Sigmoid colon (tissue), 7 donors: ENCODE measurements around the gene ZSCAN22. TPM values are rescaled to one million over a fixed set of nuclear protein-coding genes. Genes with fewer than 3 reads are reported as not detected.

ENCODE experiments used
- DNase-seq: peaks from one replicate; pipeline ENCODE4 v3.0.0-alpha.2; 2019
- H3K27ac ChIP-seq, 4 donors: fragments of 200-600 bp; sonication (generic); one replicate each; pipeline ENCODE4 v1.5.1; 2016 to 2019; ENCODE audit warnings: mild to moderate bottlenecking in 1 of 4
- H3K27me3 ChIP-seq, 3 donors: fragments of 200-600 bp; sonication (generic); one replicate each; pipeline ENCODE4 v1.5.1; 2019; ENCODE audit warnings: mild to moderate bottlenecking in 1 of 3
- H3K36me3 ChIP-seq, 4 donors: fragments of 200-600 bp; sonication (generic); one replicate each; pipeline ENCODE4 v1.5.1; 2016 to 2019
- H3K4me1 ChIP-seq, 4 donors: fragments of 200-600 bp; sonication (generic); one replicate each; pipeline ENCODE4 v1.5.1; 2017 to 2019
- H3K4me3 ChIP-seq, 4 donors: fragments of 200-600 bp; sonication (generic); one replicate each; pipeline ENCODE4 v1.5.1; 2017 to 2019; ENCODE audit warnings: mild to moderate bottlenecking in 2 of 4, moderate library complexity in 1 of 4
- H3K9me3 ChIP-seq, 4 donors: fragments of 200-600 bp in 3 of 4; sonication (generic) in 3 of 4; one replicate each; pipeline versions ENCODE4 v1.5.1 to v1.6.1; 2013 to 2019
- CTCF ChIP-seq, 4 experiments: fragments of 450-650 bp in 3 of 4; fragments of 200-600 bp in 1 of 4; IDR thresholded peaks; one replicate each; pipeline ENCODE4 v1.5.1; 2016 to 2019; ENCODE audit warnings: antibody characterized with exemption in 4 of 4, mild to moderate bottlenecking in 3 of 4, moderate library complexity in 2 of 4
- EP300 ChIP-seq, 4 donors: sonication (generic); formaldehyde crosslinking; IDR thresholded peaks; one replicate each; pipeline ENCODE4 v1.6.1; 2017; ENCODE audit warnings: antibody characterized with exemption in 4 of 4
- POLR2A ChIP-seq, 2 donors: fragments of 450-650 bp; IDR thresholded peaks; one replicate each; pipeline ENCODE4 v1.6.1; 2016; ENCODE audit warnings: antibody characterized with exemption in 2 of 2, mild to moderate bottlenecking in 2 of 2, moderate library complexity in 2 of 2
- POLR2AphosphoS5 ChIP-seq, 4 donors: sonication (generic); formaldehyde crosslinking; IDR thresholded peaks; one replicate each; pipeline ENCODE4 v1.6.1; 2017; ENCODE audit warnings: antibody characterized with exemption in 4 of 4
- WGBS, 2 donors: extraction: QIAGEN DNeasy Blood & Tissue Kit; methylation state at CpG; one replicate each; pipeline ENCODE4 v1.1.7; 2013; 5-methylcytosine and 5-hydroxymethylcytosine counted together
- intact Hi-C: fragments of 100-400 bp; cut with DNase I; formaldehyde crosslinking; loops from one replicate; pipeline ENCODE4 v1.15.1; 2023
- polyA plus RNA-seq, 3 donors: library from polyadenylated mRNA; stranded (reverse); fragments of 200-250 nt; gene quantifications; one replicate each; pipeline ENCODE4 v1.2.3, GENCODE V29; 2013
- total RNA-seq, 4 donors: library from RNA; depleted of rRNA; stranded (reverse); fragments of >200 nt; gene quantifications; one replicate each; pipeline ENCODE4 v1.1.0, GENCODE V29; 2016
- donor health status: healthy with polysubstance abuse.
- donor health status: Bipolar disorder and iron deficiency.
- donor health status: healthy.

ZSCAN22 gene
- total and polyA plus RNA-seq, 7 donors, result 0.60 to 3.6 (median 1.4) TPM

DNA sequence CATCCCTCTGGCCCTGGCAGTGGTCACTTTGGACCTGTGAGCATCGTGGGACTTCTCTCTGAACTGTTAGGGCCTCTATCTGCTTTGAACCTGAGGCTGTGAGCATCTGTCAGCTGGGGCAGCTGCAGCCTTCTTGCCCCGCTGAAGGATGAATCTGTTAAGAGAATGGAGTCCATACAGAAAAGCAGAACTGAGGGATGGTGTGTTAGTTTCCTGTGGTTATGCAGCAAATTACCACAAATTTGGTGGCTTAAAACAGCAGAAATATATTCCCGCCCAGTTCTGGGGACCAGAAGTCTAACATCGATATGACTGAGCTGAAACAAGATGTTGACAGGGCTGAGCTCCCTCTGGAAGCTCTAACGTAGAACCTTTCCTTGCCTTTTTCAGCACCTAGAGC is 37.4 kb downstream of the ZSCAN22 start:
- no peak for TF ChIP-seq CTCF (IDR thresholded peaks at IDR 0.05)
- TF ChIP-seq POLR2A (IDR thresholded peaks at IDR 0.05), result no peak
- TF ChIP-seq POLR2AphosphoS5 (IDR thresholded peaks at IDR 0.05), result no peak
- no peak for TF ChIP-seq EP300 (IDR thresholded peaks at IDR 0.05)
- Histone ChIP-seq H3K4me1 (peaks cover 0 to 9% (median 3%) of the 10 kb centered on the region in 4 donors), H3K27ac (no peak overlapping the region), H3K36me3 (no peaks in the 10 kb centered on the region), H3K27me3 (peaks cover 0 to 18% (median 13%) of the 10 kb centered on the region in 3 donors), H3K9me3 (no peaks in the 10 kb centered on the region), H3K4me3 (no peak overlapping the region)
- 51 to 87% methylated on average over 5 of the region's 5 CpGs for WGBS, 2 donors
- intact Hi-C loops, result no loop called here
- no peak for DNase-seq

- Histone ChIP-seq H3K27me3 (peaks cover 0 to 18% (median 13%) of the 10 kb centered on the region in 3 donors), H3K27ac (no peak overlapping the region), H3K4me1 (peaks cover 0 to 2% (median under 1%) of the 10 kb centered on the region in 4 donors), H3K36me3 (no peaks in the 10 kb centered on the region), H3K9me3 (no peaks in the 10 kb centered on the region), H3K4me3 (no peak overlapping the region)
- no peak for TF ChIP-seq CTCF (IDR thresholded peaks at IDR 0.05)
- no peak for TF ChIP-seq POLR2A (IDR thresholded peaks at IDR 0.05)
- TF ChIP-seq POLR2AphosphoS5 (IDR thresholded peaks at IDR 0.05), result no peak
- TF ChIP-seq EP300 (IDR thresholded peaks at IDR 0.05), result no peak
- intact Hi-C loops, result no loop called here
- no peak for DNase-seq
- 92 to 95% methylated on average over 32 of the region's 32 CpGs for WGBS, 2 donors
These were observed 40.0 kb downstream of the ZSCAN22 start for GRCh38 chr19:58366585-58367430.

DNA sequence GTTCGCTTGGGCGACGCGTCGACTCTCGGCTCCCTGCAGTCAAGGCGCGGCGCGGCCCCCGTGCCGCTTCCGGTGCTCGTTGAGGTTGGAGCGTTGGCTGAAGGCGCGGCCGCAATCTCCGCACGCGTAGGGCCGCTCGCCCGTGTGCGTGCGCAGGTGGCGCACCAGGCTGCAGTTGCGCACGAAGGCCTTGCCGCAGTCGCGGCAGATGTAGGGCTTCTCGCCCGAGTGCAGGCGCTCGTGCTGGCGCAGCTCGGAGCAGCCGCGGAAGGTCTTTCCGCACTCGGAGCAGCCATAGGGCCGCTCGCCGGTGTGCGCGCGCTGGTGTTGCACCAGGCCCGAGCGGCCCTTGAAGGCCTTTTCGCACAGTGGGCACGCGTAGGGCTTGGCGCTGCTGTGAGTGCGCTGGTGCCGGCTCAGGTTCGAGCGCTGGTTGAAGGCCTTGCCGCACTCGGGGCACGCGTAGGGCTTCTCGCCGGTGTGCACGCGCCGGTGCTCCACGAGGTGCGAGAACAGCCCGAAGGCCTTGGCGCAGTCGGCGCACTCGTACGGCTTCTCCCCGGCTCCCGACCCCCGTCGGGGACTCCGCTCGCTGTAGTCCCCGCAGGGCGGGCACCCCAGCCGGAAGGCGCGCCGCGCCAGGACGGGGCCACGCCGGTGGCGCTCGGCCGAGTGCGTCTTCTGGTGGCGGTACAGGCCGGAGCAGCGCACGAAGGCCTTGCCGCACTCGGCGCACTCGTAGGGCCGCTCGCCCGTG is 41.1 kb downstream of the ZSCAN22 start:
- no peak overlapping the region for H3K4me3 ChIP-seq
- H3K36me3 ChIP-seq, result no peaks in the 10 kb centered on the region
- H3K9me3 ChIP-seq, result no peaks in the 10 kb centered on the region
- TF ChIP-seq POLR2AphosphoS5 (IDR thresholded peaks at IDR 0.05), result no peak
- H3K4me1 ChIP-seq, result no peaks in the 10 kb centered on the region
- no peak for DNase-seq
- intact Hi-C loops, result no loop called here
- H3K27ac ChIP-seq, result no peak overlapping the region
- peaks cover 0 to 18% (median 13%) of the 10 kb centered on the region in 3 donors for H3K27me3 ChIP-seq
- 73 to 91% methylated on average over 106 of the region's 106 CpGs for WGBS, 2 donors

DNA sequence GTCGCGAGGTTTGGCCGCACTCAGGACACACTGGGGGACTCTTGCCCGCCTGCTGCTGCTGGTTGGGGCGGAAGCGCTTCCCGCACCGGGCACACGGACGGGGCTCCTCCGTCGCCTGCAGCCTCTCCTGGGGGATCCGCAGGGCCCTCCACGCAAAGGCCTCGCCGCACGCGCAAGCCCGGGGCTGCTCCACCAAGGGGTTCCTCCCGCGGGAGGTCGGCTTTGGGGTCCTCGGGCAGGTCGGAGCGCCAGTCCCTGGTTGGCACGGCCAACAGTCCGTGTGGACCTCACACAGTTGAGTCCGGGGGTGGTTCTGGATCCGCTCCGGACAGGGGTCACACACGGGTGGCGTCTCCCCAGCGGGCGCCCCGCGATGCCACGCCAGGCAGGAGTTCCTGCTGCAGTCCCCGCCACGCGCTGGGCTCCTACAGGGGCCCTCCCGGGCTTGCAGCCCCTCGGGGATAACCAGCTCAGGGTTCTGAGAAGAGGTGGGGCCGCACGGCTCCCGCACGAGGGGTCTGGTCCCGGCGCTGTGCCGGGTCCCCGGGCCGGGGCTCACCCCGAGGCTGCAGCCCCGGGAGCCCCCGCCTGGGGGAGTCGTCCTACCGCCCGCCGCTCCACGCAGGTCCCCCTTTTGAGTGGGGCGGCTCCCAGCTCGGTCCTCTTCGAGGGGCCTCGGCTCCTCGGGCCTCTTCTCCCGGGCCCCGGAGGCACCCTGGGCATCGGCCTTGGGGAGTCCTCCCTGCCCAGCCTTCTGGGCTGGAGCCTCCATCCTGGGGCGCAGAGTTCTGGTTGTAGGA is 42.0 kb downstream of the ZSCAN22 start:
- H3K27ac ChIP-seq, result no peak overlapping the region
- no peak overlapping the region for H3K4me3 ChIP-seq
- WGBS, 2 donors, result 91 to 95% methylated on average over 68 of the region's 68 CpGs
- intact Hi-C loops, result no loop called here
- DNase-seq, result no peak
- H3K9me3 ChIP-seq, result no peaks in the 10 kb centered on the region
- H3K4me1 ChIP-seq, result no peaks in the 10 kb centered on the region
- H3K36me3 ChIP-seq, result no peaks in the 10 kb centered on the region
- peaks cover 0 to 18% (median 13%) of the 10 kb centered on the region in 3 donors for H3K27me3 ChIP-seq
- no peak for TF ChIP-seq POLR2AphosphoS5 (IDR thresholded peaks at IDR 0.05)

DNA sequence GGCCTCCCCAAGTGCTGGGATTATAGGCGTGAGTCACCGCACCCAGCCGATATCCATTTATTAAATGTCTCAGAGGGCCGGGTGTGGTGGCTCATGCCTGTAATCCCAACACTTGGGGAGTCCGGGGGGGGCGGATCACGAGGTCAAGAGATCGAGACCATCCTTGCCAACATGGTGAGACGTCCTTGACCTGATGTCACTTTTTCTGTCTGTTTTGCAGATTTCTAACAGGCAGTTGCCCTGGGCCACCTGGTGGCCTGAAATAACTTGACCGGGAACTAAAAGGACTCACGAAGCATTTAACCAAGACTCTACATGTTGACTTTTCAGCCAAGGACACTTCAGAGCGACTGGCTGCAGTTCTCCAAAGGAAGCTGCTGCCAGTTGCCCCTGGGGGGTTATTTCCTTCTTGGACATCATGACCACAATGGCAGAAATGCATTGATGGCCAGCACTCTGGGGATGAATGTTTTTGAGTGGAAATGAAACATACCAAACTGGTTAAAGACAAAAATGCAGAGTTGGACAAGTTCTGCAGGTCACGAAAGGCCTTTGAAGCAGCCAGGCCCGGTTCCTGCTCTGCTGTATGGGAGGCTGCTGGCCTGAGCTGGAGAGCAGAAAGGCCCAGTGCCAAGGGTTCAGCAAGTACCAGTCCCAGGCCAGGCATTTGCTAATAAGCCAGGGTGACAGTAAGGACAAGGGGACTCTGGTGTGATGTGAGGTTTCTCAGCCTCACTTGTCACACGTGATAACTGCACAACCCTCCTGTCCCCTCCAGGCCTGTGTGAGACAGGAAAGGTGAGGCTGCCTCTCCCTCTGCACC is 45.7 kb downstream of the ZSCAN22 start:
- WGBS, 2 donors, result 82 to 87% methylated on average over 15 of the region's 15 CpGs
- peaks cover 0 to 8% (median 2%) of the 10 kb centered on the region in 3 donors for H3K27me3 ChIP-seq
- intact Hi-C loops, result no loop called here
- H3K36me3 ChIP-seq, result no peaks in the 10 kb centered on the region
- H3K27ac ChIP-seq, result no peak overlapping the region
- no peaks in the 10 kb centered on the region for H3K9me3 ChIP-seq
- no peak overlapping the region for H3K4me3 ChIP-seq
- H3K4me1 ChIP-seq, result no peaks in the 10 kb centered on the region
- no peak for TF ChIP-seq CTCF (IDR thresholded peaks at IDR 0.05)
- no peak for TF ChIP-seq POLR2AphosphoS5 (IDR thresholded peaks at IDR 0.05)
- no peak for TF ChIP-seq POLR2A (IDR thresholded peaks at IDR 0.05)
- no peak for TF ChIP-seq EP300 (IDR thresholded peaks at IDR 0.05)
- no peak for DNase-seq
